OCI-LY1 (cell line): Measurements from ENCODE around the gene PDE1C.

Experiments
- EZH2 ChIP-seq: fragments of 200-600 bp; sonication (generic), shearing (Covaris generic); IDR thresholded peaks from 2 replicates; pipeline ENCODE4 v1.8.0; 2017; ENCODE audit warnings: borderline replicate concordance, mixed run types, mild to moderate bottlenecking, antibody characterized with exemption, low read length, moderate library complexity, mixed read lengths
- TF ChIP-seq, protein P1 (sequence below): fragments of 200-600 bp; sonication (generic), shearing (Covaris generic); IDR thresholded peaks from 2 replicates; pipeline ENCODE4 v1.5.1; 2017; ENCODE audit warnings: mild to moderate bottlenecking, antibody characterized with exemption, low read length, moderate library complexity, mixed read lengths

DNA sequence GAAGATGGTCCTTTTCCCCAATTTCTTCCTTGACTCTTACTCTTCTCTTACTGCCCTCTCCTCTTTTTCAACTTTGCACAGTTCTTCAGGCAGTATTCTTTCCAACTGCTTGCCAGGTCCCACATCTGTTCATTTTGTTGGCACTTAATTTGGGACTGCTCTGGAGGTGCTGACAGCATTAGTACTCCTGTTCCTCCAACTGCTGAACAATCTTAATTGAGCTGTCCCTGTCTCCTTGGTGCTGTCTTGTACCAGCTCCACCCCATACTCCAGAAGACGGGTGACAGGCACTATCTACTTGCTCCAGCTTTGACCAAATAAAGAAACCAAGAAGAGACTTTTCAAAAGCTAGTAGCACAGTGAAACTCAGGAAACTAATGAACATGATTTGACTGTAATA is 160.0 kb downstream of the PDE1C start:
- TF ChIP-seq, protein P1, sequence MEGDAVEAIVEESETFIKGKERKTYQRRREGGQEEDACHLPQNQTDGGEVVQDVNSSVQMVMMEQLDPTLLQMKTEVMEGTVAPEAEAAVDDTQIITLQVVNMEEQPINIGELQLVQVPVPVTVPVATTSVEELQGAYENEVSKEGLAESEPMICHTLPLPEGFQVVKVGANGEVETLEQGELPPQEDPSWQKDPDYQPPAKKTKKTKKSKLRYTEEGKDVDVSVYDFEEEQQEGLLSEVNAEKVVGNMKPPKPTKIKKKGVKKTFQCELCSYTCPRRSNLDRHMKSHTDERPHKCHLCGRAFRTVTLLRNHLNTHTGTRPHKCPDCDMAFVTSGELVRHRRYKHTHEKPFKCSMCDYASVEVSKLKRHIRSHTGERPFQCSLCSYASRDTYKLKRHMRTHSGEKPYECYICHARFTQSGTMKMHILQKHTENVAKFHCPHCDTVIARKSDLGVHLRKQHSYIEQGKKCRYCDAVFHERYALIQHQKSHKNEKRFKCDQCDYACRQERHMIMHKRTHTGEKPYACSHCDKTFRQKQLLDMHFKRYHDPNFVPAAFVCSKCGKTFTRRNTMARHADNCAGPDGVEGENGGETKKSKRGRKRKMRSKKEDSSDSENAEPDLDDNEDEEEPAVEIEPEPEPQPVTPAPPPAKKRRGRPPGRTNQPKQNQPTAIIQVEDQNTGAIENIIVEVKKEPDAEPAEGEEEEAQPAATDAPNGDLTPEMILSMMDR = no peak
- TF ChIP-seq EZH2 = no peak
